Cardiac muscle cell (in vitro differentiated cells and primary cell): Measurements from ENCODE around the gene SLC25A15. TPM values are rescaled to one million over a fixed set of nuclear protein-coding genes. Genes with fewer than 3 reads are reported as not detected.

Experiments used
- DNase-seq, 2 donors: peaks; one replicate each; pipeline versions ENCODE4 v3.0.0 to v3.0.0-alpha.2; 2010 to 2017; ENCODE audit warnings: low read depth in 1 of 2, low spot score in 1 of 2
- H3K27ac ChIP-seq: fragments of 200-600 bp; sonication (generic); 2 replicates; pipeline ENCODE4 v1.5.1; 2016
- H3K27me3 ChIP-seq: fragments of 200-600 bp; sonication (generic); 2 replicates; pipeline ENCODE4 v1.6.0; 2016; ENCODE audit warnings: control low read depth
- H3K36me3 ChIP-seq: fragments of 200-600 bp; sonication (generic); 2 replicates; pipeline ENCODE4 v1.5.1; 2016; ENCODE audit warnings: control low read depth
- H3K4me1 ChIP-seq: fragments of 200-600 bp; sonication (generic); 2 replicates; pipeline ENCODE4 v1.8.1; 2017; ENCODE audit warnings: low read depth, mild to moderate bottlenecking, mixed run types
- H3K4me3 ChIP-seq: fragments of 200-600 bp; sonication (generic); 2 replicates; pipeline ENCODE4 v1.5.1; 2016; ENCODE audit warnings: mild to moderate bottlenecking
- H3K9me3 ChIP-seq: fragments of 200-600 bp; sonication (generic); 2 replicates; pipeline ENCODE4 v1.5.1; 2017; ENCODE audit warnings: low read depth, mild to moderate bottlenecking, control low read depth
- polyA plus RNA-seq: library from polyadenylated mRNA; unstranded; fragments of >200 nt; fragmentation: Nextera tagmentation; extraction: Ambion mirVana; gene quantifications from 2 replicates; pipeline ENCODE4 v1.2.1, GENCODE V29; 2016
- total RNA-seq: library from RNA; depleted of rRNA; stranded (reverse); fragments of >200 nt; gene quantifications from 2 replicates; pipeline ENCODE4 v1.2.3, GENCODE V29; 2016
- TF ChIP-seq, protein P1 (sequence below): IDR thresholded peaks from 2 replicates; pipeline ENCODE4 v1.5.1; 2012; ENCODE audit warnings: low read depth, mild to moderate bottlenecking, low read length

SLC25A15 gene
- total and polyA plus RNA-seq, 2 experiments from 2014 or later = 19.8 to 36.5 TPM

GRCh38 chr13:40777166-40777808 lies 12.1 kb upstream of the SLC25A15 start:
- peak; percentile 71 to 72 for DNase-seq
- Histone ChIP-seq H3K36me3 (no peaks in the 10 kb centered on the region), H3K4me1 (no peaks in the 10 kb centered on the region), H3K27me3 (no peaks in the 10 kb centered on the region), H3K9me3 (no peaks in the 10 kb centered on the region), H3K4me3 (peak overlapping the region; percentile 11), H3K27ac (no peak overlapping the region)
- TF ChIP-seq, protein P1, sequence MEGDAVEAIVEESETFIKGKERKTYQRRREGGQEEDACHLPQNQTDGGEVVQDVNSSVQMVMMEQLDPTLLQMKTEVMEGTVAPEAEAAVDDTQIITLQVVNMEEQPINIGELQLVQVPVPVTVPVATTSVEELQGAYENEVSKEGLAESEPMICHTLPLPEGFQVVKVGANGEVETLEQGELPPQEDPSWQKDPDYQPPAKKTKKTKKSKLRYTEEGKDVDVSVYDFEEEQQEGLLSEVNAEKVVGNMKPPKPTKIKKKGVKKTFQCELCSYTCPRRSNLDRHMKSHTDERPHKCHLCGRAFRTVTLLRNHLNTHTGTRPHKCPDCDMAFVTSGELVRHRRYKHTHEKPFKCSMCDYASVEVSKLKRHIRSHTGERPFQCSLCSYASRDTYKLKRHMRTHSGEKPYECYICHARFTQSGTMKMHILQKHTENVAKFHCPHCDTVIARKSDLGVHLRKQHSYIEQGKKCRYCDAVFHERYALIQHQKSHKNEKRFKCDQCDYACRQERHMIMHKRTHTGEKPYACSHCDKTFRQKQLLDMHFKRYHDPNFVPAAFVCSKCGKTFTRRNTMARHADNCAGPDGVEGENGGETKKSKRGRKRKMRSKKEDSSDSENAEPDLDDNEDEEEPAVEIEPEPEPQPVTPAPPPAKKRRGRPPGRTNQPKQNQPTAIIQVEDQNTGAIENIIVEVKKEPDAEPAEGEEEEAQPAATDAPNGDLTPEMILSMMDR = peak; percentile 63

DNA sequence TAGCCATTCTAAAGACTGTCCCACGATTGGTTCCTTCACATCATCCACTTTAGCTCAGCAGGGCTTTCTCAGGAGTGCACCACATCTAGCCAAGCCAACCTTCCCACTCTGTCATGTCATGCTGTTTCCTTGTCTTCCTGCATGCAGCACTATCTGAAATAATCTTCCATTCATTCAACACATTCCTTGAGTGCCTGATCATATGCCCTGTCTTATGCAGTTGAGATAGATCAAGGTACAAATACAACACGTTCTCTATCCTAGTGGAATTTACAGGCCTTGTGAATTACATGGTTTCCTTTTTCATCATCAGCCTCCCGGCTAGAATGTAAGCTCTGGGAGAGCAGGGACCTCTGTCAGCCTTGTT lies 11.6 kb upstream of the SLC25A15 start:
- TF ChIP-seq, protein P1 = no peak
- Histone ChIP-seq H3K27me3 (no peaks in the 10 kb centered on the region), H3K4me3 (no peak overlapping the region), H3K9me3 (no peaks in the 10 kb centered on the region), H3K36me3 (no peaks in the 10 kb centered on the region), H3K27ac (no peak overlapping the region), H3K4me1 (no peaks in the 10 kb centered on the region)
- DNase-seq = no peak

DNA sequence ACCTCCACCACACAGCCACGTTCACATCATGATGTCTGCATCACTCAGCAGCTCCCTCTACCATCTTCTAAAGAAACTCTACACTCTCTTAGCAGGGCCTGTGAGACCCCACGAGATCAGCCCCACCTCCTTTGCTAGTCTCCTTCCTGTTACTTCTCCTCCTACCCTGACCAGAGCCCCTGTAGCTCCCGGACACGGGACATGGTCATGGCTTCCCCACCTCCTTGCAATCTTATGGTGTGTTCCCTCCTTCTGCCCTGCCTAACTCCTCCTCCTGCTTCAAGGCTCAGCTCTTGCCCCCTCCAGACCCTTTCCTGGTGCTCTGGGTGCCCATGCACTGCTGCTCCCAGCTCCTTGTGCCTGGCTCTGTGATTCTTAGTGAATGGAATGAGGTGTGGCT lies 10.4 kb upstream of the SLC25A15 start:
- Histone ChIP-seq H3K9me3 (no peaks in the 10 kb centered on the region), H3K27me3 (no peaks in the 10 kb centered on the region), H3K4me3 (no peak overlapping the region), H3K27ac (no peak overlapping the region), H3K36me3 (no peaks in the 10 kb centered on the region), H3K4me1 (no peaks in the 10 kb centered on the region)
- no peak for DNase-seq
- TF ChIP-seq, protein P1 = no peak

- DNase-seq = no peak
- no peaks in the 10 kb centered on the region for H3K27me3 ChIP-seq
- H3K4me1 ChIP-seq = no peaks in the 10 kb centered on the region
- H3K36me3 ChIP-seq = no peaks in the 10 kb centered on the region
- H3K9me3 ChIP-seq = no peaks in the 10 kb centered on the region
- TF ChIP-seq, protein P1 = no peak
- no peak overlapping the region for H3K4me3 ChIP-seq
- no peak overlapping the region for H3K27ac ChIP-seq
Observed at GRCh38 chr13:40779796-40780285, 9.6 kb upstream of the SLC25A15 start.

- TF ChIP-seq, protein P1 = no peak
- peak in 1 of 2 donors; percentile 26 for DNase-seq
- Histone ChIP-seq H3K4me1 (no peaks in the 10 kb centered on the region), H3K27me3 (no peaks in the 10 kb centered on the region), H3K9me3 (no peaks in the 10 kb centered on the region), H3K36me3 (no peaks in the 10 kb centered on the region), H3K27ac (no peak overlapping the region), H3K4me3 (no peak overlapping the region)
Observed at GRCh38 chr13:40780822-40781401, 8.5 kb upstream of the SLC25A15 start.
